Measurements from ENCODE around the gene PPP1R14C.

PPP1R14C gene

GRCh38 chr6:150139533-150139932, 3.3 kb upstream of the PPP1R14C start:
- DNase-seq: no peak

GRCh38 chr6:150140236-150140969, 2.4 kb upstream of the PPP1R14C start:
- DNase-seq: no peak

DNA sequence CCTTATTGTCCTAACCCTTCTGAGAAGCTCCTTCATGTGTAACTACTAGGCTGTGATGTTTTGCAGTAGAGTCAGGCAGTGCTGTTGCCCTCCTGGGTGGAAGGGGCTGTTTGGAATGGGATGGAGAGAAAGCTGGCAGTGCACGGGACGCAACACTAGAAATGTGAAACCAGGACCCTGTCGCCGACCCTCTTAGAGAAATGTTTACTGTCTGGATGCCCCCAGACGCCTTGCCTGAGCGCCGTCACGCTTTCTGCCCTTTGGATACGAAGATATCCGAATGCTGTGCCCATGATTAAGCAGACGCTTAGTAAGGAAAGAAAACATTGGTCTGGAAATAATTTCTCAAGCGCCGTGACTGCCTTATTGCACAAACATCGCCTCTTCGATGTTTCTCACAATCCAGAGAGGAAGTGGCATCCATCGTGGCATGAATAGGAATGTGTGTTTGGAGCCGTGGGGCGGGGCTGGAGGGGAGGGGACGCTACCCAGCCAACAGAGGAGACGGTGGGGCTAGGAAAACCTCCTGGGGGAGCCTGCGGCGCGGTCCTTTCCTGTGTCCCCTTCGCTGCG, 661 bp upstream of the PPP1R14C start:
- DNase-seq: no peak

GRCh38 chr6:150143516-150144293, 861 bp downstream of the PPP1R14C start:
- DNase-seq: no peak

- DNase-seq: no peak
Observed at GRCh38 chr6:150144294-150144868, 1.5 kb downstream of the PPP1R14C start.

GRCh38 chr6:150145427-150145826, 2.6 kb downstream of the PPP1R14C start:
- DNase-seq: no peak

DNA sequence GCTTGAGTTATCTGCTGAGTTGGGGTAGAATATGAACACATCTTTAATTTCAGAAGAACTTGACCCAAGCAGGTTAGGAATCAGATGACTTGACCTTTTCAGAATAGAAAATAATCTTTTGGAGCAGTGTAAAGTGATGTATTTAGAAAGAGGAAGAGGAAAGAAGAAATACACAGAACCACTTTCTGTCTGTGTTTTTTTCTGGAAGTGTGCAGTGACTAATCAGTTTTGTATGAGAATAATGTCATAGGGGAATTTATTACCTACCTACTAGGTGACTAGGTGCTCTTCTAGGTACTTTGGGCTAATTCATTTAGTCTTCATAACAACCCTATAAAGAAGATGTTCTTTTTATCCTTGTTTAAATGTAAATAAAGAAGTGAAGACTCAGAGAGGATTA, 3.0 kb downstream of the PPP1R14C start:
- no peak for DNase-seq

GRCh38 chr6:150146436-150146835, 3.6 kb downstream of the PPP1R14C start:
- DNase-seq: no peak

DNA sequence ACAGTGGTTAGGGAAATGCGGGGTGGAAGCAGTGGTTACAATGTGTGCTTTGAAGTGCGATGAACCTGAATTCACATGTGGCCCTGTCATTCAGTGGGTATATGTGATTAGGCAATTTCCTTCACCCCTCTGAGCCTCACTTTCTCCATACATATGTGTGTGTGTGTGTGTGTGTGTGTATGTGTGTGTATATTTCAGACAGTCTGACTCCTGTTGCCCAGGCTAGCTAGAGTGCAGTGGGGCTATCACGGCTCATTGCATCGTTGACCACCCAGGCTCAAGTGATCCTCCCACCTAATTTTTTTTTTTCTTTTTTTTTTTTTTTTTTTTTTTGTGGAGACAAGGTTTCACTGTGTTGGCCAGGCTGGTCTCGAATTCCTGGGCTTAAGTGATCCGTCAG, 6.3 kb downstream of the PPP1R14C start:
- DNase-seq: no peak

- DNase-seq: no peak
Observed at GRCh38 chr6:150150458-150150820, 7.6 kb downstream of the PPP1R14C start.

- no peak for DNase-seq
Observed at GRCh38 chr6:150150821-150151646, 8.2 kb downstream of the PPP1R14C start.

- no peak for DNase-seq
Observed at GRCh38 chr6:150152891-150153876, 10.3 kb downstream of the PPP1R14C start.

- no peak for DNase-seq
Observed at GRCh38 chr6:150153905-150154492, 11.2 kb downstream of the PPP1R14C start.

DNA sequence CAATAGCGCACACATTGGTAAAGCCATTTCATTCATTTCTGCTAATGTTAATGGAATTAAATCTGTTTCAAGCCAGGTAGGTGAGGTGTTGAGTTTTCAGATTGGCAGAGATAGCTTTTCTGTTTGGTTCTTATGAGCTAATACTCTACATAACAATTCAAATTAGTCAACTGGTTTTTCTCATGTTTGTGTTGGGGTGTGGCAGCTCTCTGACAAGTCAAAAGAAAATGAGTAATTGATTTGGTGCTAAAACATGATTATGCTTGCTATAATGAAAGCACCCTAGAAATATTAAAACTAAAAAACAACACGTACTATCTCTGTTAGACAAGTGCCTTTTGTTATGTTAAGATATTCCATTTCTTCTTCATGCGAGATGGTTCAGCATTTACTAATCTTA, 13.6 kb downstream of the PPP1R14C start:
- no peak for DNase-seq

DNA sequence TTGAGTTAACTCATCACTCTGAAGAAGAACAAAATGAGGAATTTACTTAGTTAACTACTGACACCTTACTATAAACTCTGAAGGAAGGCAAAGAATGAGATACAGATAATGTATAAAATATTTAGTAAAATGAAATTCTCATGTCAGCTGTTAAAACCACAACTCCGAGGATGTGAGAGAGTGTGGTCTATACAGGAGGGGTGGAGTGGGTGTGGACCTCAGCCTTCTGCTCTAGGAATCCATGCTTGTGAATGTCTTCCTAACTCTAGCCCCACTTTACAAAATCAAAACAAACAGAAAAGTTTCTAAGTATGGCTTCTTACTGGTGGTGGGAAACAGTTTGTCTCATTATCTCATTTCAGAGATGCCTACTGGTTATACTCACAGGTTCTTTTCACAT, 14.2 kb downstream of the PPP1R14C start:
- no peak for DNase-seq

DNA sequence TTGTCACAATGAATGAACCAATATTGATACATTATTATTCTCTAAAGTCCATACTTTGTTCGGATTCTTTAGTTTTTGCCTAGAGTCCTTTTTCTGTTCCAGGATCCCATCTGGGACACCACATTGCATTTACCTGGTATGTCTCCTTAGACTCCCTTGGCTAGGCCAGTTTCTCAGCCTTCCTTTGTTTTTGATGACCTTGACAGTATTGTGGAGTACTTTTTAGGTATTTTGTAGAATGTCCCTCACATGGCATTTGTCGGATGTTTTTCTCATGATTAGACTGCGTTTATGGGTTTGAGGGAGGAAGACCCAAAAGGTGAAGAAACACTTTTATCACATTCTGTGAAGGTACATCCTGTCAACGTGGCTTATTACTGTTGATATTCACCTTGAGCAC, 16.9 kb downstream of the PPP1R14C start:
- DNase-seq: no peak

DNA sequence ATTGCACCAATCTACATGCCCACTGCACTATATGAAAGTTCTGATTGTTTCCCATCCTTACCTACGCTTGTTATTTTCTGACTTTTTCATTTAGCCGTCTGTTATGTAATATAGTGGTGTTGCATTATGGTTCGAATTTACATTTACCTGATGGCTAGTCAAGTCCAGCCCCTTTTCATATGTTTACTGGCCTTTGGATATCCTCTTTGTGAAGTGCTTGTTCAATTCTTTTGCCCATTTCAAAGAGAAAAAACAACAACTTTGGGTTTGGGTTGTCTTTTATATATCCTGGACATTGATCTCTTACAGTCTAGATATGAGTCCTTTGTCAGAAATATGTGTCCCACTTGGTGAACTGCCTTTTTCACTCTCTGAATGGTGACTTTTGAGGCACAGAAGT, 21.1 kb downstream of the PPP1R14C start:
- no peak for DNase-seq

- no peak for DNase-seq
Observed at GRCh38 chr6:150165020-150165702, 22.3 kb downstream of the PPP1R14C start.

GRCh38 chr6:150167479-150167873, 24.6 kb downstream of the PPP1R14C start:
- no peak for DNase-seq

GRCh38 chr6:150169181-150169580, 26.3 kb downstream of the PPP1R14C start:
- no peak for DNase-seq

- no peak for DNase-seq
Observed at GRCh38 chr6:150169609-150170008, 26.8 kb downstream of the PPP1R14C start.

All from NCI-H2029 treated with DMSO at 0.1 percent for 48 hours (cell line).